H1 (cell line): ENCODE data around the gene TMEM191B.
"Not testable (repeated sequence)": the region's sequence is repeated elsewhere in the genome, so short reads cannot be mapped to it uniquely, and the experiment has no call there.

Source experiments
- BRCA1 ChIP-seq: IDR thresholded peaks from 2 replicates; pipeline ENCODE4 v1.6.1; 2012; ENCODE audit warnings: low read depth, low read length, improper control_type of control experiment
- CBX5 ChIP-seq: fragments of 300-800, 300-1000 bp; sonication (generic); IDR thresholded peaks from 2 replicates; pipeline ENCODE4 v1.7.1; 2016; ENCODE audit warnings: antibody characterized with exemption, low read length, low read depth
- CEBPB ChIP-seq: IDR thresholded peaks from 2 replicates; pipeline ENCODE4 v1.6.1; 2012; ENCODE audit warnings: low read depth, low read length
- MAFK ChIP-seq: IDR thresholded peaks from 2 replicates; pipeline ENCODE4 v1.6.1; 2012; ENCODE audit warnings: low read depth, mild to moderate bottlenecking, improper control_type of control experiment, low read length
- PHF8 ChIP-seq: fragments of 200-600 bp; sonication (generic); conservative IDR thresholded peaks from 2 replicates; pipeline ENCODE4 v1.7.1; 2012; ENCODE audit warnings: low read depth, mild to moderate bottlenecking, inconsistent platforms, low read length, moderate library complexity
- POLR2A ChIP-seq, 2 experiments: IDR thresholded peaks; 1 replicate in 1 of 2; 2 replicates in 1 of 2; pipeline ENCODE4 v1.6.1; 2011; ENCODE audit warnings: low read depth in 2 of 2, low read length in 2 of 2, mild to moderate bottlenecking in 2 of 2; ENCODE audit errors: control extremely low read depth in 1 of 2
- POLR2AphosphoS5 ChIP-seq: IDR thresholded peaks from 2 replicates; pipeline ENCODE4 v1.6.1; 2011; ENCODE audit warnings: low read depth, low read length
- RAD21 ChIP-seq, 2 experiments: IDR thresholded peaks in 1 of 2; conservative IDR thresholded peaks in 1 of 2; 2 replicates each; pipeline ENCODE4 v1.6.1; 2011; ENCODE audit warnings: low read depth in 2 of 2, low read length in 2 of 2, improper control_type of control experiment in 1 of 2, inconsistent platforms in 1 of 2, mild to moderate bottlenecking in 1 of 2, moderate library complexity in 1 of 2
- TAF1 ChIP-seq: IDR thresholded peaks from 2 replicates; pipeline ENCODE4 v1.6.1; 2011; ENCODE audit warnings: mild to moderate bottlenecking, low read depth, low read length
- TF ChIP-seq, protein P1 (sequence below), 3 experiments: IDR thresholded peaks; 1 replicate in 2 of 3; 2 replicates in 1 of 3; pipeline versions ENCODE4 v1.5.1 to v1.6.1; 2011; ENCODE audit warnings: low read length in 3 of 3, mild to moderate bottlenecking in 3 of 3, inconsistent platforms in 2 of 3, low read depth in 1 of 3, moderate library complexity in 1 of 3; ENCODE audit not compliant: insufficient read depth in 1 of 3; ENCODE audit errors: control extremely low read depth in 1 of 3
- TF ChIP-seq, protein P2 (sequence below): IDR thresholded peaks from 2 replicates; pipeline ENCODE4 v1.6.1; 2012; ENCODE audit warnings: inconsistent platforms

DNA sequence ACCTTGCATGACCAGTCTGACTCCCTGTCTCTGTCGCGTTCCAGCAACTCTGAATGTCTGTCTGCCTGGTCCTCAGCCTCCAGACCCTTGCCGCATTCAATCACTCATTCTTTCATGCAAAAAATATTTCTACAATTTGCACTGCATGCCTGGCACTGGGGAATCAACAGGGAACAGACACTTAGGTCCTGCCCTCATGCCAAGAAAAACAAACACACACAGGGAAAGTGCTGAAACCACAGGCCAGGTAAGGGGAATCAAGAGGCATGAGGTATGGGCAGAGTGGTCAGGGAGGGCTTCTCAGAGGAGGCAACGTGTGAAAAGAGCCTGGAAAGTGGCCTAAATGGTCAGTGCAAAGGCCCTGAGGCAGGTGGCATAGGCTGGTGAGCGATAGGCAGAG lies 9.5 kb upstream of the TMEM191B start, which contains the start of gene GGTLC3:
- TF ChIP-seq, protein P1, sequence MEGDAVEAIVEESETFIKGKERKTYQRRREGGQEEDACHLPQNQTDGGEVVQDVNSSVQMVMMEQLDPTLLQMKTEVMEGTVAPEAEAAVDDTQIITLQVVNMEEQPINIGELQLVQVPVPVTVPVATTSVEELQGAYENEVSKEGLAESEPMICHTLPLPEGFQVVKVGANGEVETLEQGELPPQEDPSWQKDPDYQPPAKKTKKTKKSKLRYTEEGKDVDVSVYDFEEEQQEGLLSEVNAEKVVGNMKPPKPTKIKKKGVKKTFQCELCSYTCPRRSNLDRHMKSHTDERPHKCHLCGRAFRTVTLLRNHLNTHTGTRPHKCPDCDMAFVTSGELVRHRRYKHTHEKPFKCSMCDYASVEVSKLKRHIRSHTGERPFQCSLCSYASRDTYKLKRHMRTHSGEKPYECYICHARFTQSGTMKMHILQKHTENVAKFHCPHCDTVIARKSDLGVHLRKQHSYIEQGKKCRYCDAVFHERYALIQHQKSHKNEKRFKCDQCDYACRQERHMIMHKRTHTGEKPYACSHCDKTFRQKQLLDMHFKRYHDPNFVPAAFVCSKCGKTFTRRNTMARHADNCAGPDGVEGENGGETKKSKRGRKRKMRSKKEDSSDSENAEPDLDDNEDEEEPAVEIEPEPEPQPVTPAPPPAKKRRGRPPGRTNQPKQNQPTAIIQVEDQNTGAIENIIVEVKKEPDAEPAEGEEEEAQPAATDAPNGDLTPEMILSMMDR (IDR thresholded peaks at IDR 0.05; ENCODE audit: control extremely low read depth in 1 of 3, insufficient read depth in 1 of 3, low read depth in 1 of 3, low read length in 3 of 3) = not testable (repeated sequence)
- not testable (repeated sequence) for TF ChIP-seq BRCA1; MAFK; TAF1; POLR2A (IDR thresholded peaks at IDR 0.05; ENCODE audit: control extremely low read depth in 1 of 2, low read depth in 2 of 2, low read length in 2 of 2); RAD21 (IDR thresholded peaks at IDR 0.05 in 1 of 2, conservative IDR thresholded peaks at IDR 0.05 in 1 of 2; ENCODE audit: low read depth in 2 of 2, low read length in 2 of 2); POLR2AphosphoS5; CEBPB; CBX5; PHF8
- TF ChIP-seq, protein P2, sequence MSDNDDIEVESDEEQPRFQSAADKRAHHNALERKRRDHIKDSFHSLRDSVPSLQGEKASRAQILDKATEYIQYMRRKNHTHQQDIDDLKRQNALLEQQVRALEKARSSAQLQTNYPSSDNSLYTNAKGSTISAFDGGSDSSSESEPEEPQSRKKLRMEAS = not testable (repeated sequence)
